Nephron progenitor cell (in vitro differentiated cells): Measurements from ENCODE around the gene SQOR.

Source experiments
- DNase-seq: peaks from one replicate; pipeline ENCODE4 v3.0.0; 2021
- H3K27ac Mint-ChIP-seq: 2 replicates; pipeline ENCODE4 v1.8.0; 2021; ENCODE audit warnings: mild to moderate bottlenecking, moderate library complexity, mixed read lengths
- H3K27me3 Mint-ChIP-seq: 2 replicates; pipeline ENCODE4 v1.8.0; 2021; ENCODE audit warnings: mild to moderate bottlenecking, low read depth, mixed read lengths; ENCODE audit not compliant: poor library complexity
- H3K36me3 Mint-ChIP-seq: 2 replicates; pipeline ENCODE4 v1.8.0; 2021; ENCODE audit warnings: low read depth, mixed read lengths
- H3K4me1 Mint-ChIP-seq: 2 replicates; pipeline ENCODE4 v1.8.0; 2021; ENCODE audit warnings: mixed read lengths
- H3K4me3 Mint-ChIP-seq: 2 replicates; pipeline ENCODE4 v1.8.0; 2021; ENCODE audit warnings: mild to moderate bottlenecking, moderate library complexity, mixed read lengths
- H3K9me3 Mint-ChIP-seq: 2 replicates; pipeline ENCODE4 v1.8.0; 2021; ENCODE audit warnings: mild to moderate bottlenecking, moderate library complexity, mixed read lengths
- TF ChIP-seq, protein P1 (sequence below): fragments of 200-600 bp; sonication (generic); IDR thresholded peaks from 2 replicates; pipeline ENCODE4 v1.5.0; 2021; ENCODE audit warnings: antibody characterized with exemption

The SQOR gene

DNA sequence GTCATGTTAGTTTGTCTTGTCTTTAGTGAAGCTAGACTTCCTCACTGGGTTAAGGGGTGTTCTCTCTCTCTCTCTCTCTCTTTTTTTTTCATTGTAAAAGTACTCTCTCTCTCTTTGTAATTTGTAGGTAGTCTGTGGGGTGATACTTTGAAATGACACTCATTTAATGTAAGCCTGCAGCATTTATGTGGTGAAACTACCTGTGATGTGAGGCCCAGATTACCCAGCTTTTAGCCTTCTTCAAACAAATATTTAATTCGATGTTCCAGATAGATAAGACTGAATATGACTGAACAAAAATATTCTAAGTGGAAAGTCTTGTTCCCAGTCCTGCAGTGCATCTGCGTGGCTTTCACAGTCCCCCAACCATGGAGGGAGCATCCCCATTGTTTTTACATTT is 49.7 kb downstream of the SQOR start:
- no peak overlapping the region for H3K27ac Mint-ChIP-seq
- DNase-seq, result no peak
- H3K27me3 Mint-ChIP-seq, result no peaks in the 10 kb centered on the region
- TF ChIP-seq, protein P1, sequence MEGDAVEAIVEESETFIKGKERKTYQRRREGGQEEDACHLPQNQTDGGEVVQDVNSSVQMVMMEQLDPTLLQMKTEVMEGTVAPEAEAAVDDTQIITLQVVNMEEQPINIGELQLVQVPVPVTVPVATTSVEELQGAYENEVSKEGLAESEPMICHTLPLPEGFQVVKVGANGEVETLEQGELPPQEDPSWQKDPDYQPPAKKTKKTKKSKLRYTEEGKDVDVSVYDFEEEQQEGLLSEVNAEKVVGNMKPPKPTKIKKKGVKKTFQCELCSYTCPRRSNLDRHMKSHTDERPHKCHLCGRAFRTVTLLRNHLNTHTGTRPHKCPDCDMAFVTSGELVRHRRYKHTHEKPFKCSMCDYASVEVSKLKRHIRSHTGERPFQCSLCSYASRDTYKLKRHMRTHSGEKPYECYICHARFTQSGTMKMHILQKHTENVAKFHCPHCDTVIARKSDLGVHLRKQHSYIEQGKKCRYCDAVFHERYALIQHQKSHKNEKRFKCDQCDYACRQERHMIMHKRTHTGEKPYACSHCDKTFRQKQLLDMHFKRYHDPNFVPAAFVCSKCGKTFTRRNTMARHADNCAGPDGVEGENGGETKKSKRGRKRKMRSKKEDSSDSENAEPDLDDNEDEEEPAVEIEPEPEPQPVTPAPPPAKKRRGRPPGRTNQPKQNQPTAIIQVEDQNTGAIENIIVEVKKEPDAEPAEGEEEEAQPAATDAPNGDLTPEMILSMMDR, result no peak
- no peak overlapping the region for H3K4me3 Mint-ChIP-seq
- H3K9me3 Mint-ChIP-seq, result no peaks in the 10 kb centered on the region
- H3K4me1 Mint-ChIP-seq, result no peaks in the 10 kb centered on the region
- H3K36me3 Mint-ChIP-seq, result no peaks in the 10 kb centered on the region

DNA sequence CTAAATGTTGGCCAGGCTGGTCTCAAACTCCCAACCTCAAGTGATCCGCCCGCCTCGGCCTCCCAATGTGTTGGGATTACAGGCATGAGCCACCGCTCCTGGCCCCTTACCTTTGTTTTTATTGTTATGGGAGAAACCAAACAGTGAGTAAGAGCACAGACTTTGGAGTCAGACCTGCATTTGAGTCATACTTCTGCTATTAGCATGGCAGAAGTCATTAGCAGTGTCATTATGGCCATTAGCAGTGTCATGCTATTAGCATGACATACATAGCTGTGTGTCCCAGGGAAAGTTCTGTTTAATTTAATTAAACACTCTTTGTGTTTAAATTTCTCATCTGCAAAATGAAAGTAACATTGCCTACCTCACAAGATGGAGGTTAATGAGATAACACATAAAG is 54.8 kb downstream of the SQOR start:
- Mint-ChIP-seq H3K36me3 (no peaks in the 10 kb centered on the region), H3K27ac (no peak overlapping the region), H3K9me3 (no peaks in the 10 kb centered on the region), H3K4me1 (no peaks in the 10 kb centered on the region), H3K27me3 (peaks cover 13% of the 10 kb centered on the region), H3K4me3 (no peak overlapping the region)
- TF ChIP-seq, protein P1, result no peak
- no peak for DNase-seq

DNA sequence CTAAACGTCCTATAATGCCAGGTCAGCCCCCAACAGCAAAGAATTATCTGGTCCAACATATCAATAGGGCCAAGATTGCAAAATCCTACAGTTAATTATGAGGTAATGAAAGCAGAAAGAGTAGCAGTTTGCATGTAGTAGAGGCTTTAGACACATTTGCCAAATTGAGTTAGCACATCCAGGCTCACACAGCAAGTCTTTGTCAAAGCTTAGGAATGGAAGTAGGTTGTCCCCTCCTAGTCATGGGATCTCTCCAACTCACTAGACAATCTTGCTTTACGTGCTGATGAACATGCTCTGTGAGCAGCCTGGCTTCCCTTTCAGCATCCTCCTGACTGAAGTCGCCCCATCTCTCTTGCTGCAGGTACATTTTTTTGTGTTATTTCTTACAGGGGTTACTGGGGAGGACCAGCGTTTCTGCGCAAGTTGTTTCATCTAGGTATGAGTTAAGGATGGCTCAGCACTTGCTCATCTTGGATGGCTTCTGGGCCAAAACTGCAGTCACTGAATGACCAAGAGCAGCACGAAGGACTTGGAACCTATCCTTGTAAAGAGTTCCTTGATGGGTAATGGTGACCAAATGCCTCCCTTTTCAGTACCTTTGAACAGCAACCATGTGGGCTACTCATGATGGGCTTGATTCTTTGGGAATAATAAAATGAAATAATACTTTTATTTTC is 55.9 kb downstream of the SQOR start:
- Mint-ChIP-seq H3K4me3 (no peak overlapping the region), H3K4me1 (no peaks in the 10 kb centered on the region), H3K27me3 (peaks cover 20% of the 10 kb centered on the region), H3K9me3 (no peaks in the 10 kb centered on the region), H3K36me3 (no peaks in the 10 kb centered on the region), H3K27ac (no peak overlapping the region)
- TF ChIP-seq, protein P1, result no peak
- no peak for DNase-seq

DNA sequence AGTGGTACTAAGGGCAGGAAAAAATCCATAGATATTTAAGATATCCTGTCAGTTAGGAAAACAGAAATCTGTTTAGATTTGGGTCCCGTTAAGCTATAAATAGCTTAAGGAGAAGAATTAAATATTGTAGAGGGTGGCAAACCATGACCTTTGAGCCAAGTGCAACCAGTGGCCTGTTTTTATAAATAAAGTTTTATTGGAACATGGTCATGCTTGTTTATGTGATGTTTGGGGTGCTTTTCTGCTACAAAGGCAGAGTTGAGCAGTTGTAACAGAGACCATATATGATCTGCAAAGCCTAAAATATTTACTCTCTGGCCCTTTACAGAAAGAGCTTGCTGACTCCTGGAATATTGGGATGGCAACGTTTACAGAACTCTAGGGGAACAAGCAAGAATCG is 66.3 kb downstream of the SQOR start:
- no peak for DNase-seq
- Mint-ChIP-seq H3K36me3 (no peaks in the 10 kb centered on the region), H3K4me3 (no peak overlapping the region), H3K27me3 (peaks cover 13% of the 10 kb centered on the region), H3K27ac (no peak overlapping the region), H3K4me1 (peaks cover 15% of the 10 kb centered on the region), H3K9me3 (peaks cover 18% of the 10 kb centered on the region)
- TF ChIP-seq, protein P1, result no peak

DNA sequence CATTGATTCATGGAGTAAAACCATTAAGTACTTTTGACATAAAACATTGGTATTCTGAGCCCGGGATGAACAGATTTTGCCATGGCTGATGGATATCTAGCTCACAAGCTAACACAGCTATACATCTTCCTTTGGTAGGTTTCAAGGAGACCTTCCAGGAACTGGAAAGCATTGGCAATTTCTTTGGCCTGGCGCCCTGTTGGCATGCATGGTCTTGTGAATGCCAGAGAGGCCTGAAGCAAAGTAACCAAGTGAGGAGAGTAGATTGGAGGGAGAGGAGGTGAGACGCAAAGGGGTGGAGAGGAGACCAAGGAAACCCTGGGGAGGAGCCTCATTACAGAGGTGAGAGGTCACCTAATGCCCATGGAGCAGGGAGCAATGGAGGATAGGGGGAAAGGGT is 67.2 kb downstream of the SQOR start:
- DNase-seq, result no peak
- Mint-ChIP-seq H3K9me3 (peaks cover 18% of the 10 kb centered on the region), H3K27me3 (peaks cover 13% of the 10 kb centered on the region), H3K36me3 (no peaks in the 10 kb centered on the region), H3K4me3 (no peak overlapping the region), H3K4me1 (peaks cover 19% of the 10 kb centered on the region), H3K27ac (no peak overlapping the region)
- TF ChIP-seq, protein P1, result no peak

DNA sequence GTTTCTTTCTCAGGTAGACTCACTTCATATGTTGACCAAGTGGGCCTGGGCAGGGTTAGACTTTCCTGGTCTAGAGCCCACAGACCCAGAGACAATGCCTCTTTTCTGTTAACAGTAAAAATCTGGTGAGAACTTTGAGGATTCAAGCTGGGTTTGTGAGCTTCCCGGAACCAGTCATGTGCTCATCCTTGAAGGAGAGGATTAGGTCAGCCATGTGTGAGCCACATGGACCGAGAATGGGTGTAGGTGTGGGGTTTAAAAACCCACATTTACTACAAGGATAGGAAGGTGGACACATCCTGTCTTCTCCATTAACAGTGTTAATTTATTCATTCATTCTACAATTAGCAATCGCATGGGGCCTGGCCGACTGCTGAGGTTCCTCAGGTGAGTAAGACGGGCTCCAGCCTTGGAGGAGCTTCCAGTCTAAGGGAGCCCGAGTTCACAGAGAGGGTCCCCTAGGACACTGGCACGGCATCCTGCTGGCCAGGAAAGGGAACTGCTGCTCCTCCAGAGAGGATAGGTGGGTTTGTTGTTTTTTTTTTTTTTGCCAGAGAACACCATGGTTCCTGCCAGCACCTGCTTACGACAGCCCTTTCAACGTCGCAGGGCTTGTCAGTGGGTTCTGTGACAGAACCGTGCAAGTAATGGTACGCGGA is 69.0 kb downstream of the SQOR start:
- Mint-ChIP-seq H3K9me3 (peaks cover 3% of the 10 kb centered on the region), H3K4me1 (peaks cover 19% of the 10 kb centered on the region), H3K36me3 (peaks cover 15% of the 10 kb centered on the region), H3K27me3 (peaks cover 13% of the 10 kb centered on the region), H3K4me3 (peak overlapping the region; percentile 88), H3K27ac (no peak overlapping the region)
- DNase-seq, result no peak
- TF ChIP-seq, protein P1, result peak; percentile 56
